HG02610 (cell line): ENCODE results near the gene CA14.
"Not testable (repeated sequence)": the region's sequence is repeated elsewhere in the genome, so short reads cannot be mapped to it uniquely, and the experiment has no call there.

Experiments used
- ATAC-seq: cut with Tn5 transposase; IDR thresholded peaks from one replicate; pipeline ENCODE4 v1.9.1; 2021; ENCODE audit warnings: mild to moderate bottlenecking, moderate library complexity; ENCODE audit not compliant: unreplicated experiment

CA14 gene

GRCh38 chr1:150280138-150280707 is 22.6 kb downstream of the CA14 start:
- no peak for ATAC-seq

DNA sequence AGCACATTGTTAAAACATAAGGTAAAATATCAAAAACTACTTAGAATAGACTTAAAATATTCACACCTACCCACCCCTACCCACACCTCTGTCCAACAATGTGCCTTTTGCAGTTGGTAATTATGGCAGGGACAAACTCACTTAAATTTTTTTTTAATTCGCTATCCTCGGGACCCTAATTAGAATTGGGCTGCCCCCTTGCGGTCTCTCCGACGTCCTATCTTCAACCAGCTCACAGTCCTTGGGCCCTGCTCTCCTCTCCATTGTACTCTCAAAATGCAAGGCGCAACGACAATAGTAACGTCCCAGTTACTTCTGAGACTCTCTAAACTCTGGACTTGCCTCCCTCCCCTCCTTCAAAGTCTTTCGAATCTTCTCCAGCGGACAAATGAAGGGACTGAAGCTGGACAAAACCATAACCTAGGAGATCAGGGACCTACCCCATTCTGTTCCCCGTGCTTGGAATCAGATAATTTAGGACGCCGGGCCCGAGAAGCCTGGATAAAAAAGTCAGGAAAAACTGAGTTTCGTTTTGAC is 23.7 kb downstream of the CA14 start:
- no peak for ATAC-seq

- ATAC-seq: peak; percentile 78
These were observed 24.4 kb downstream of the CA14 start, which contains the start of gene CIART for GRCh38 chr1:150281758-150282557. TSS of gene CIART (plus strand) at chr1:150282554. CDS start at chr1:150283268, 714 bp downstream.

- ATAC-seq: peak; percentile 5
These were observed 25.0 kb downstream of the CA14 start for GRCh38 chr1:150282558-150282958.

GRCh38 chr1:150283260-150283659 is 25.7 kb downstream of the CA14 start:
- ATAC-seq: no peak

GRCh38 chr1:150288382-150288781 is 30.8 kb downstream of the CA14 start:
- no peak for ATAC-seq

- ATAC-seq: no peak
These were observed 31.2 kb downstream of the CA14 start for GRCh38 chr1:150288822-150289221.

GRCh38 chr1:150293433-150294253 is 36.1 kb downstream of the CA14 start, which contains the start of gene MRPS21:
TSS of gene MRPS21 (plus strand) at chr1:150293861. CDS start at chr1:150294367, 506 bp downstream.
- peak; percentile 98 for ATAC-seq

DNA sequence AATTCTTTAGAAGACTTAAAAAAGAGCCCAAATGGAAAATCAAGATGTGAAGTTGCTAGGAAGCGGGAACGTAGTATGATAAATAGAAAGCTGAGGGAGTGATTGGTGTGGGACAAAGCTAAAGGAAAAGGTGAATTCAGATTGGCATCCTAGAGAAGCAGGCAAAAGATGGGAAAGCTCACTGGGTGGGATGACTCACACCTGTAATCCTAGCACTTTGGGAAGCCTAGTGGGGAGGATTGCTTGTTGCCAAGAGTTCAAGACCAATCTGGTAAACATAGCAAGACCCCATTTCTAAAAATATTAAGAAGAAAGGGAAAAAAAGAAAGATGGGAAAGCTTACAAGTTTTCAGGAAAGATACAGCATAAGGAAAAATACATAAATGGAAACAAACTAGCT is 37.9 kb downstream of the CA14 start:
- ATAC-seq: no peak

DNA sequence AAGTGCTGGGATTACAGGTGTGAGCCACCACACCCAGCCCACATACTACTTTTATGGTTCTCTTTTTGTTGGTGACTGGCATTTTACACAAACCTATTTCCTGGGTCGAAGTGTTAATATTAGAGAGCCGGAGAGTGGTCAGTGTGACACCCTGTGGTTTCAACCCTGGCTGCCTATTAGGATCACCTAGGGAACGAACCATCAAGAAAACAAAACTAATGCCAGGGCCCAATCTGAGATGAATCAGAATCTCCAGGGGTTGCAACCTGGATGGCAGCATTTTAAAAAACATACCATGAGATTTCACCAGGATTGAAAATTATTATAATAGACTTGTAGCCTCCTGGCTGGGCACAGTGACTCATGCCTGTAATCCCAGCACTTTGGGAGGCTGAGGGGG is 42.1 kb downstream of the CA14 start:
- ATAC-seq: no peak

DNA sequence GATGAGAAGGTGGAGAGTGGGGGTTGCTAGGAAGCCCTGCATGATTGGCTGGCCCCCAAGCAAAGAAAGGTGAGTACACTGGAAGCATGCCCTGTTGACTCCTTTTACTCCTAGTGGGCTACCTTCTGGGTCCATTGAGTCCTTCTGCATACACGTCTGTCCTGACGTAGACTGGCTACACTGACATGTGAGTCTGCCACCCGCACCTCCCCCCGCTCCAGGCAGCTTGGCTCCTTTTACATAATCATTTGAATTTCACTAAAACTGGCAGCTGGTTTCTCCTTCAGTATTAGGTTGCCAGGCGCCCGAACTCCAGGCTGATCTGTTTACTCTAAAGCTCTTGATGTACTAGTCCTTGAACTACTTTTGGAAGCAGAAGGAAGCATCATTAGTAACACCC is 44.8 kb downstream of the CA14 start:
- no peak for ATAC-seq

DNA sequence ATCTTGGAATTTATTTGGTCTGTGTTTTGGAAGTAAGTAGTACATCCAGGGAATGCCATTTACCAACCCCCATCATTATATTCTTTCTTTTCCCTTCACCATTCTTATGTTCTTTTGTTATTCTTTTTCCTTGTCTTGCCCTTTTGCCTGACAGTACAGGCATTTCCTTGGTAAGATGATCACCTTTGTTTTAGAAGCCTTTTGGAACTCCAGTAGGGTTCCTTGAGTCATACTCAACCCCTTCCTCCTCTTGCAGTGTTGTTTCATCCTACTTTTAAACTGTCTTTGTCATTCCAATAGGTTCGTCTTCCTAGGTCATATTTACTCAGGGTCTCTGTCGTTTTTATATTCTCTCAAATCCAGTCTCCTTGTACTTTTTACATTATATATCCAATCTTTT is 45.3 kb downstream of the CA14 start:
- no peak for ATAC-seq

GRCh38 chr1:150308585-150308984 is 51.0 kb downstream of the CA14 start:
- not testable (repeated sequence) for ATAC-seq

DNA sequence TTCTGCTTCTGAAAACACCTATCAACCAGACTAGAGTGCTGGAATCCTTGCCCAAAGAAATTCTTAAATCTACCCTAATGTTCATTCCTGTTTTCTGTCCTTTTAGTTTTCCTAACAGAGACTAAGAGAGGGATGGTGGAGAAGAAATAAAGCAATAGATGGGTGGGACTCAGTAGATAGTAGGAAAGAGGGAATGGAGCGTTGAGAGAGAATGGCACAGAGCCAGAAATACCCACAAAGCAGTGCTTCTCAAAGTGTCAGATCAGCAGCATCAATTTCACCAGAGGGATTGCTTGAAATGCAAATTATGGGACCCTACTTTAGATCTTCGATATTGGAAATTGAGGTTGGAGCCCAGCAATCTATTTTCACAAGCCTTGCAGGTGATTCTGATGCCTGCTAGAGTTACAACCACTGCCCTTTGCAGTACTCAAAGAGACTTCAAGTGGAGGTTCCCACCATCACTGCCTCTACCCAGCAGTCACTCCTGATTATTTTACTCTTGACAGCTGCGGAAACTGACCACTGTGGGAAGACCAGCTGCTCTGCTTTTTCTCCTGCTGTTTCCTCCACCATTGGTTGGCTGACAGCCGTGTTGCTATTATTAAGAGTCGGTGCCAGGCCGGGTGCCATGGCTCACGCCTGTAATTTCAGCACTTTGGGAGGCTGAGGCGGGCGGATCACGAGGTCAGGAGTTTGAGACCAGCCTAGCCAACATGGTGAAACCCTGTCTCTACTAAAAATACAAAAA is 52.4 kb downstream of the CA14 start:
- no peak for ATAC-seq

- ATAC-seq: no peak
These were observed 54.2 kb downstream of the CA14 start for GRCh38 chr1:150311762-150312161.
